HepG2 (cell line): ENCODE measurements around the gene KSR1. TPM values are rescaled to one million over a fixed set of nuclear protein-coding genes. Genes with fewer than 3 reads are reported as not detected.
A peak's percentile ranks its signal among the peaks of the same experiment; 100 is the strongest.

Experiments used
- BORCS8-MEF2B ChIP-seq: sonication (generic); formaldehyde crosslinking; IDR thresholded peaks from 2 replicates; pipeline ENCODE4 v1.8.0; 2022; ENCODE audit warnings: mild to moderate bottlenecking, missing genetic modification reagents
- CEBPG ChIP-seq: IDR thresholded peaks from 2 replicates; pipeline ENCODE4 v1.6.1; 2016
- CREM ChIP-seq, 2 experiments: sonication (generic) in 1 of 2; formaldehyde crosslinking in 1 of 2; IDR thresholded peaks; 2 replicates each; pipeline versions ENCODE4 v1.4.0 to v1.6.1; 2016 to 2020; ENCODE audit warnings: antibody characterized with exemption in 1 of 2, mild to moderate bottlenecking in 1 of 2, missing genetic modification reagents in 1 of 2
- FUBP1 ChIP-seq: sonication (generic); formaldehyde crosslinking; IDR thresholded peaks from 2 replicates; pipeline ENCODE4 v1.5.1; 2020; ENCODE audit warnings: missing genetic modification reagents, mild to moderate bottlenecking, borderline replicate concordance
- HOXD1 ChIP-seq: sonication (generic); formaldehyde crosslinking; IDR thresholded peaks from 2 replicates; pipeline ENCODE4 v1.5.0; 2020; ENCODE audit warnings: missing genetic modification reagents
- IKZF5 ChIP-seq: IDR thresholded peaks from 2 replicates; pipeline ENCODE4 v1.6.1; 2018; ENCODE audit warnings: missing genetic modification reagents, mild to moderate bottlenecking, missing compliant biosample characterization
- KAT7 ChIP-seq: IDR thresholded peaks from 2 replicates; pipeline ENCODE4 v1.6.1; 2018; ENCODE audit warnings: borderline replicate concordance, missing compliant biosample characterization
- NFE2 ChIP-seq: sonication (generic); formaldehyde crosslinking; IDR thresholded peaks from 2 replicates; pipeline ENCODE4 v1.4.0; 2020; ENCODE audit warnings: missing genetic modification reagents
- NR2F6 ChIP-seq, 2 experiments: IDR thresholded peaks; 2 replicates each; pipeline ENCODE4 v1.6.1; 2016; ENCODE audit warnings: antibody characterized with exemption in 1 of 2, mild to moderate bottlenecking in 1 of 2
- SAP130 ChIP-seq: IDR thresholded peaks from 2 replicates; pipeline ENCODE4 v1.6.1; 2016; ENCODE audit warnings: low read depth
- ZFY ChIP-seq: sonication (generic); formaldehyde crosslinking; IDR thresholded peaks from 2 replicates; pipeline ENCODE4 v1.4.0; 2020; ENCODE audit warnings: missing genetic modification reagents
- ZMYM4 ChIP-seq: sonication (generic); formaldehyde crosslinking; IDR thresholded peaks from 2 replicates; pipeline ENCODE4 v1.8.1; 2023; ENCODE audit warnings: mild to moderate bottlenecking, missing genetic modification reagents
- ZNF331 ChIP-seq: sonication (generic); formaldehyde crosslinking; IDR thresholded peaks from 2 replicates; pipeline ENCODE4 v1.4.0; 2020; ENCODE audit warnings: missing genetic modification reagents
- ZNF563 ChIP-seq: sonication (generic); formaldehyde crosslinking; IDR thresholded peaks from 2 replicates; pipeline ENCODE4 v1.8.0; 2022; ENCODE audit warnings: mild to moderate bottlenecking, moderate library complexity, missing genetic modification reagents
- ZNF746 ChIP-seq: sonication (generic); formaldehyde crosslinking; IDR thresholded peaks from 2 replicates; pipeline ENCODE4 v1.8.0; 2022; ENCODE audit warnings: mild to moderate bottlenecking, missing genetic modification reagents
- polyA plus RNA-seq, 8 experiments: library from polyadenylated mRNA; depleted of rRNA in 3 of 8; stranded (reverse) in 7 of 8; unstranded in 1 of 8; fragments of >200 nt; fragmentation: Illumina TruSeq in 4 of 8; extraction: Trizol in 4 of 8; gene quantifications; 2 replicates each; pipeline versions ENCODE4 v1.2.1 to v1.2.3, GENCODE V29; 2011 to 2016; ENCODE audit warnings: low read depth in 4 of 8, missing spikeins in 1 of 8, mixed read lengths in 1 of 8; ENCODE audit not compliant: insufficient read depth in 1 of 8
- total RNA-seq, 5 experiments: library from RNA; depleted of rRNA; stranded (reverse); fragments of >200 nt; fragmentation: Illumina TruSeq; extraction: Trizol; gene quantifications; 2 replicates each; pipeline ENCODE4 v1.2.3, GENCODE V29; 2016; ENCODE audit warnings: low read depth in 1 of 5
- TF ChIP-seq, protein P1 (sequence below): sonication (generic); formaldehyde crosslinking; IDR thresholded peaks from 2 replicates; pipeline ENCODE4 v1.8.1; 2023; ENCODE audit warnings: missing genetic modification reagents, inconsistent platforms, borderline replicate concordance
- TF ChIP-seq, protein P2 (sequence below): sonication (generic); formaldehyde crosslinking; IDR thresholded peaks from 2 replicates; pipeline ENCODE4 v1.4.0; 2020; ENCODE audit warnings: mild to moderate bottlenecking, missing genetic modification reagents
- TF ChIP-seq, protein P3 (sequence below): sonication (generic); formaldehyde crosslinking; IDR thresholded peaks from 2 replicates; pipeline ENCODE4 v1.5.0; 2020; ENCODE audit warnings: missing genetic modification reagents
- TF ChIP-seq, protein P4 (sequence below): sonication (generic); formaldehyde crosslinking; IDR thresholded peaks from 2 replicates; pipeline ENCODE4 v1.5.0; 2020; ENCODE audit warnings: mild to moderate bottlenecking, missing genetic modification reagents

Gene KSR1
- total and polyA plus RNA-seq, 2 of the 13 experiments (the other 11 are each of a cell fraction or from before 2014, with no cell fraction given) = 10.1 to 16.6 TPM

DNA sequence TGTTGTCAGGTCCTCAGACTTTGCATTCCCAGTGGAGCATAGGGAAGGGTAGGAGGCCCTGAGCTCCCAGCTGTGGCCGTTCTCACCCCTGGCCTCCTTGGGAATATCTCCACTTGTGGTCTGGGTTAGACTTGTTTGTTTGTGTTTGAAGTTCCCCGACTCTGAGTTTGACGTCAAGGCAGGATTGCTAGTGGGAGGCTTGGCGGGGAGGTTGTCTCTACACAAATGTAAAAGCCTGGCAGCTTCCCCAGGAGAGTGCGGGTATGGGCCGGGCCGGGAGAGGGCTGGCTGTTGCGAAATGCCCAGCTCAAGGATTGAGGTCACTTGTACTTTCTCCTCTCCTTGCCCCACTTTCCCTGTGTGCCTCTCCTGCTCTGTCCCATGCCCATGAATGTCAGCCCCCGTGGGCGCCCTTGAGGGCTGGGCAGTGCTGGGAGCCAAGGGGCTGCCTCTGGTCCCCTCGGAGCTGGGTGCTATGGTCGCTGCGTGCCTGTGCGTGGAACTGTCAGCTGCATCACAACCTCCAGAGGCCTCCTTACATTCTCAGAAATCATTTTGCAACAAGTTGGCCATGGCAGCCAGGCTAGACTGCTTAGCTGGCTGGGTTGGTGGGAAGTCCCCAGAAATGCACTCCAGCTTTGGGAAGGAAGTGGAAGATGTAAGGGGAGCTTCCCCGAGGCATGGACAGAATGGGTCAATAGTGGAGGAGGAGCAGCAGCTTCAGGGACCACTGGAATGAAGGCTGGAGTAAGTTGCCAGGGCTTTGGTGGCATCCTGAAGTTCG lies 84.3 kb downstream of the KSR1 start (continued):
- no peak for TF ChIP-seq NFE2 (CRISPR knock-in tag)
- TF ChIP-seq ZFY = no peak
- TF ChIP-seq, protein P1, sequence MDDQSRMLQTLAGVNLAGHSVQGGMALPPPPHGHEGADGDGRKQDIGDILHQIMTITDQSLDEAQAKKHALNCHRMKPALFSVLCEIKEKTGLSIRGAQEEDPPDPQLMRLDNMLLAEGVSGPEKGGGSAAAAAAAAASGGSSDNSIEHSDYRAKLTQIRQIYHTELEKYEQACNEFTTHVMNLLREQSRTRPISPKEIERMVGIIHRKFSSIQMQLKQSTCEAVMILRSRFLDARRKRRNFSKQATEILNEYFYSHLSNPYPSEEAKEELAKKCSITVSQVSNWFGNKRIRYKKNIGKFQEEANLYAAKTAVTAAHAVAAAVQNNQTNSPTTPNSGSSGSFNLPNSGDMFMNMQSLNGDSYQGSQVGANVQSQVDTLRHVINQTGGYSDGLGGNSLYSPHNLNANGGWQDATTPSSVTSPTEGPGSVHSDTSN = no peak
- TF ChIP-seq CEBPG (CRISPR knock-in tag) = peak; percentile 84
- 0 out of 2 replicates have a peak, but pooled peaks have one; percentile 22 for TF ChIP-seq BORCS8-MEF2B (CRISPR knock-in tag)
- no peak for TF ChIP-seq KAT7 (CRISPR knock-in tag)
- no peak for TF ChIP-seq NR2F6 (IDR thresholded peaks at IDR 0.05)
- TF ChIP-seq NR2F6 (CRISPR knock-in tag; IDR thresholded peaks at IDR 0.05) = peak; percentile 13; the same call in 1 of the 2 replicates
- TF ChIP-seq FUBP1 (CRISPR knock-in tag) = no peak
- TF ChIP-seq SAP130 = no peak
- TF ChIP-seq, protein P2, sequence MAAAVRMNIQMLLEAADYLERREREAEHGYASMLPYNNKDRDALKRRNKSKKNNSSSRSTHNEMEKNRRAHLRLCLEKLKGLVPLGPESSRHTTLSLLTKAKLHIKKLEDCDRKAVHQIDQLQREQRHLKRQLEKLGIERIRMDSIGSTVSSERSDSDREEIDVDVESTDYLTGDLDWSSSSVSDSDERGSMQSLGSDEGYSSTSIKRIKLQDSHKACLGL (CRISPR knock-in tag) = no peak
- TF ChIP-seq ZMYM4 = peak; percentile 30; the same call in 1 of the 2 replicates
- TF ChIP-seq, protein P3, sequence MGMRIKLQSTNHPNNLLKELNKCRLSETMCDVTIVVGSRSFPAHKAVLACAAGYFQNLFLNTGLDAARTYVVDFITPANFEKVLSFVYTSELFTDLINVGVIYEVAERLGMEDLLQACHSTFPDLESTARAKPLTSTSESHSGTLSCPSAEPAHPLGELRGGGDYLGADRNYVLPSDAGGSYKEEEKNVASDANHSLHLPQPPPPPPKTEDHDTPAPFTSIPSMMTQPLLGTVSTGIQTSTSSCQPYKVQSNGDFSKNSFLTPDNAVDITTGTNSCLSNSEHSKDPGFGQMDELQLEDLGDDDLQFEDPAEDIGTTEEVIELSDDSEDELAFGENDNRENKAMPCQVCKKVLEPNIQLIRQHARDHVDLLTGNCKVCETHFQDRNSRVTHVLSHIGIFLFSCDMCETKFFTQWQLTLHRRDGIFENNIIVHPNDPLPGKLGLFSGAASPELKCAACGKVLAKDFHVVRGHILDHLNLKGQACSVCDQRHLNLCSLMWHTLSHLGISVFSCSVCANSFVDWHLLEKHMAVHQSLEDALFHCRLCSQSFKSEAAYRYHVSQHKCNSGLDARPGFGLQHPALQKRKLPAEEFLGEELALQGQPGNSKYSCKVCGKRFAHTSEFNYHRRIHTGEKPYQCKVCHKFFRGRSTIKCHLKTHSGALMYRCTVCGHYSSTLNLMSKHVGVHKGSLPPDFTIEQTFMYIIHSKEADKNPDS (CRISPR knock-in tag) = no peak
- TF ChIP-seq ZNF746 = no peak
- TF ChIP-seq ZNF563 = no peak
- no peak for TF ChIP-seq HOXD1
- TF ChIP-seq CREM (IDR thresholded peaks at IDR 0.05) = no peak; the same call in 1 of the 2 replicates
- TF ChIP-seq CREM (CRISPR knock-in tag; IDR thresholded peaks at IDR 0.05) = no peak
- TF ChIP-seq IKZF5 (CRISPR knock-in tag) = no peak
- TF ChIP-seq, protein P4, sequence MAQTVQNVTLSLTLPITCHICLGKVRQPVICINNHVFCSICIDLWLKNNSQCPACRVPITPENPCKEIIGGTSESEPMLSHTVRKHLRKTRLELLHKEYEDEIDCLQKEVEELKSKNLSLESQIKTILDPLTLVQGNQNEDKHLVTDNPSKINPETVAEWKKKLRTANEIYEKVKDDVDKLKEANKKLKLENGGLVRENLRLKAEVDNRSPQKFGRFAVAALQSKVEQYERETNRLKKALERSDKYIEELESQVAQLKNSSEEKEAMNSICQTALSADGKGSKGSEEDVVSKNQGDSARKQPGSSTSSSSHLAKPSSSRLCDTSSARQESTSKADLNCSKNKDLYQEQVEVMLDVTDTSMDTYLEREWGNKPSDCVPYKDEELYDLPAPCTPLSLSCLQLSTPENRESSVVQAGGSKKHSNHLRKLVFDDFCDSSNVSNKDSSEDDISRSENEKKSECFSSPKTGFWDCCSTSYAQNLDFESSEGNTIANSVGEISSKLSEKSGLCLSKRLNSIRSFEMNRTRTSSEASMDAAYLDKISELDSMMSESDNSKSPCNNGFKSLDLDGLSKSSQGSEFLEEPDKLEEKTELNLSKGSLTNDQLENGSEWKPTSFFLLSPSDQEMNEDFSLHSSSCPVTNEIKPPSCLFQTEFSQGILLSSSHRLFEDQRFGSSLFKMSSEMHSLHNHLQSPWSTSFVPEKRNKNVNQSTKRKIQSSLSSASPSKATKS (CRISPR knock-in tag) = no peak
- peak; percentile 14; the same call in 1 of the 2 replicates for TF ChIP-seq ZNF331
